HepG2 (cell line): ENCODE measurements around the gene RPLP1. TPM values are rescaled to one million over a fixed set of nuclear protein-coding genes. Genes with fewer than 3 reads are reported as not detected.
A peak's percentile ranks its signal among the peaks of the same experiment; 100 is the strongest.

Source experiments
- CCDC6 ChIP-seq: sonication (generic); formaldehyde crosslinking; IDR thresholded peaks from 2 replicates; pipeline ENCODE4 v1.8.1; 2022; ENCODE audit warnings: mild to moderate bottlenecking, missing genetic modification reagents, moderate library complexity
- GABPB1 ChIP-seq: IDR thresholded peaks from 2 replicates; pipeline ENCODE4 v1.6.1; 2016; ENCODE audit warnings: mild to moderate bottlenecking, missing genetic modification reagents, moderate library complexity, missing compliant biosample characterization
- KDM6A ChIP-seq: IDR thresholded peaks from 2 replicates; pipeline ENCODE4 v1.6.1; 2016; ENCODE audit warnings: low read depth
- MTA1 ChIP-seq: sonication (generic); formaldehyde crosslinking; IDR thresholded peaks from 2 replicates; pipeline ENCODE4 v1.4.0; 2020; ENCODE audit warnings: missing genetic modification reagents, mild to moderate bottlenecking, borderline replicate concordance
- MTF2 ChIP-seq: sonication (generic); formaldehyde crosslinking; IDR thresholded peaks from 2 replicates; pipeline ENCODE4 v1.5.0; 2020; ENCODE audit warnings: missing genetic modification reagents, borderline replicate concordance
- PHF20 ChIP-seq: sonication (generic); formaldehyde crosslinking; IDR thresholded peaks from 2 replicates; pipeline ENCODE4 v1.5.0; 2020; ENCODE audit warnings: mild to moderate bottlenecking, missing genetic modification reagents
- PHF5A ChIP-seq: IDR thresholded peaks from one replicate; pipeline ENCODE4 v1.6.1; 2018; ENCODE audit warnings: low read depth, missing genetic modification reagents; ENCODE audit not compliant: unreplicated experiment
- TOE1 ChIP-seq: sonication (generic); formaldehyde crosslinking; IDR thresholded peaks from 2 replicates; pipeline ENCODE4 v1.4.0; 2020; ENCODE audit warnings: mild to moderate bottlenecking, missing genetic modification reagents
- TP53 ChIP-seq: sonication (generic); formaldehyde crosslinking; conservative IDR thresholded peaks from 2 replicates; pipeline ENCODE4 v1.4.0; 2020; ENCODE audit warnings: missing genetic modification reagents
- ZSCAN21 ChIP-seq: sonication (generic); formaldehyde crosslinking; IDR thresholded peaks from 2 replicates; pipeline ENCODE4 v1.8.0; 2022; ENCODE audit warnings: mild to moderate bottlenecking, missing genetic modification reagents, moderate library complexity, borderline replicate concordance
- polyA plus RNA-seq, 8 experiments: library from polyadenylated mRNA; depleted of rRNA in 3 of 8; stranded (reverse) in 7 of 8; unstranded in 1 of 8; fragments of >200 nt; fragmentation: Illumina TruSeq in 4 of 8; extraction: Trizol in 4 of 8; gene quantifications; 2 replicates each; pipeline versions ENCODE4 v1.2.1 to v1.2.3, GENCODE V29; 2011 to 2016; ENCODE audit warnings: low read depth in 4 of 8, missing spikeins in 1 of 8, mixed read lengths in 1 of 8; ENCODE audit not compliant: insufficient read depth in 1 of 8
- total RNA-seq, 5 experiments: library from RNA; depleted of rRNA; stranded (reverse); fragments of >200 nt; fragmentation: Illumina TruSeq; extraction: Trizol; gene quantifications; 2 replicates each; pipeline ENCODE4 v1.2.3, GENCODE V29; 2016; ENCODE audit warnings: low read depth in 1 of 5
- TF ChIP-seq, protein P1 (sequence below): sonication (generic); formaldehyde crosslinking; IDR thresholded peaks from 2 replicates; pipeline ENCODE4 v1.5.0; 2020; ENCODE audit warnings: mild to moderate bottlenecking, missing genetic modification reagents
- TF ChIP-seq, protein P2 (sequence below): sonication (generic); formaldehyde crosslinking; IDR thresholded peaks from 2 replicates; pipeline ENCODE4 v1.4.0; 2020; ENCODE audit warnings: low read depth, mild to moderate bottlenecking, missing genetic modification reagents
- TF ChIP-seq, protein P3 (sequence below): sonication (generic); formaldehyde crosslinking; IDR thresholded peaks from 2 replicates; pipeline ENCODE4 v1.4.0; 2020; ENCODE audit warnings: mild to moderate bottlenecking, missing genetic modification reagents, borderline replicate concordance
- TF ChIP-seq, protein P4 (sequence below): sonication (generic); formaldehyde crosslinking; IDR thresholded peaks from 2 replicates; pipeline ENCODE4 v1.4.0; 2020; ENCODE audit warnings: missing genetic modification reagents
- TF ChIP-seq, protein P5 (sequence below): sonication (generic); formaldehyde crosslinking; IDR thresholded peaks from 2 replicates; pipeline ENCODE4 v1.4.0; 2020; ENCODE audit warnings: missing genetic modification reagents
- TF ChIP-seq, protein P6 (sequence below): sonication (generic); formaldehyde crosslinking; IDR thresholded peaks from 2 replicates; pipeline ENCODE4 v1.5.1; 2020; ENCODE audit warnings: mild to moderate bottlenecking, missing genetic modification reagents, moderate library complexity

RPLP1 gene
- total and polyA plus RNA-seq, 2 of the 13 experiments (the other 11 are each of a cell fraction or from before 2014, with no cell fraction given): 817 to 929 TPM

DNA sequence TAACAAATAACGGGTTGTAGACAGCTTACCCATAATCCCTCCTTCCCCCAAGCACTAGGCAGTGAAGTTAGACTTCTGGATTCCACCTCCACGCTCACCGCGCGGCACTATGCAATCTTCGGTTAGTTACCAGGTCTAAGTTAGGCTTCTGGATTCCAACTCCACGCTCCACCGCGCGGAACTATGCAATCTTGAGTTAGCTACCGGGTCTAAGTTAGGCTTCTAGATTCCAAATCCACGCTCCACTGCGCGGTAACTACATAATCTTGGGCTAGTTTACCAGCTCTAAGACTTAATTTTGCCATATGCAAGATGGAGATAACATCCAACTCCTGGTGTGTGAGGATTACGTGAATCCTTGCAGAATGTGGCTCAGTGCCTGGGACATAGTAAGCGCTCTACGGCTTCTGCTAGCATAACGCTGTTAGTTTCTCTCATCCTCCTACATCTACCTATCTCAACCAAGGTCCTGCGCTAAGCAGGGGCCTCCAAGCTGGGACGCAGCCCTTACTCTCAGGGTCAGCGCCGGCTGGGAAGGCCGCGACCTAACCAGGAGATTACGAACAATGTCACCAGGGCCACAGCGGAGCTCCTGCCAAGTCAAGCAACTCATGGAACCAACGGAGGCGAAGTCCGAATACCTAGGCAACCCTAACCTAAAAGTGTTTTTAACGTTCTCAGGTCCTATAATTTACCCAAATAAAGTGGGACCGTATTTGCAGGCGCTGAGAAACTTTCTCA, 497 bp upstream of the RPLP1 start (continued):
- TF ChIP-seq, protein P1, sequence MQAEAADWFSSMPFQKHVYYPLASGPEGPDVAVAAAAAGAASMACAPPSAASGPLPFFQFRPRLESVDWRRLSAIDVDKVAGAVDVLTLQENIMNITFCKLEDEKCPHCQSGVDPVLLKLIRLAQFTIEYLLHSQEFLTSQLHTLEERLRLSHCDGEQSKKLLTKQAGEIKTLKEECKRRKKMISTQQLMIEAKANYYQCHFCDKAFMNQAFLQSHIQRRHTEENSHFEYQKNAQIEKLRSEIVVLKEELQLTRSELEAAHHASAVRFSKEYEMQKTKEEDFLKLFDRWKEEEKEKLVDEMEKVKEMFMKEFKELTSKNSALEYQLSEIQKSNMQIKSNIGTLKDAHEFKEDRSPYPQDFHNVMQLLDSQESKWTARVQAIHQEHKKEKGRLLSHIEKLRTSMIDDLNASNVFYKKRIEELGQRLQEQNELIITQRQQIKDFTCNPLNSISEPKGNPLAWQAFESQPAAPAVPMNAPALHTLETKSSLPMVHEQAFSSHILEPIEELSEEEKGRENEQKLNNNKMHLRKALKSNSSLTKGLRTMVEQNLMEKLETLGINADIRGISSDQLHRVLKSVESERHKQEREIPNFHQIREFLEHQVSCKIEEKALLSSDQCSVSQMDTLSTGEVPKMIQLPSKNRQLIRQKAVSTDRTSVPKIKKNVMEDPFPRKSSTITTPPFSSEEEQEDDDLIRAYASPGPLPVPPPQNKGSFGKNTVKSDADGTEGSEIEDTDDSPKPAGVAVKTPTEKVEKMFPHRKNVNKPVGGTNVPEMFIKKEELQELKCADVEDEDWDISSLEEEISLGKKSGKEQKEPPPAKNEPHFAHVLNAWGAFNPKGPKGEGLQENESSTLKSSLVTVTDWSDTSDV: no peak
- 0 out of 2 replicates have a peak, but pooled peaks have one; percentile 15 for TF ChIP-seq MTF2 (CRISPR knock-in tag)
- TF ChIP-seq GABPB1 (CRISPR knock-in tag): no peak
- TF ChIP-seq TP53 (CRISPR knock-in tag): 0 out of 2 replicates have a peak, but pooled peaks have one; percentile 22
- TF ChIP-seq, protein P2, sequence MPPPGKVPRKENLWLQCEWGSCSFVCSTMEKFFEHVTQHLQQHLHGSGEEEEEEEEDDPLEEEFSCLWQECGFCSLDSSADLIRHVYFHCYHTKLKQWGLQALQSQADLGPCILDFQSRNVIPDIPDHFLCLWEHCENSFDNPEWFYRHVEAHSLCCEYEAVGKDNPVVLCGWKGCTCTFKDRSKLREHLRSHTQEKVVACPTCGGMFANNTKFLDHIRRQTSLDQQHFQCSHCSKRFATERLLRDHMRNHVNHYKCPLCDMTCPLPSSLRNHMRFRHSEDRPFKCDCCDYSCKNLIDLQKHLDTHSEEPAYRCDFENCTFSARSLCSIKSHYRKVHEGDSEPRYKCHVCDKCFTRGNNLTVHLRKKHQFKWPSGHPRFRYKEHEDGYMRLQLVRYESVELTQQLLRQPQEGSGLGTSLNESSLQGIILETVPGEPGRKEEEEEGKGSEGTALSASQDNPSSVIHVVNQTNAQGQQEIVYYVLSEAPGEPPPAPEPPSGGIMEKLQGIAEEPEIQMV (CRISPR knock-in tag): 0 out of 2 replicates have a peak, but pooled peaks have one; percentile 53
- TF ChIP-seq, protein P3, sequence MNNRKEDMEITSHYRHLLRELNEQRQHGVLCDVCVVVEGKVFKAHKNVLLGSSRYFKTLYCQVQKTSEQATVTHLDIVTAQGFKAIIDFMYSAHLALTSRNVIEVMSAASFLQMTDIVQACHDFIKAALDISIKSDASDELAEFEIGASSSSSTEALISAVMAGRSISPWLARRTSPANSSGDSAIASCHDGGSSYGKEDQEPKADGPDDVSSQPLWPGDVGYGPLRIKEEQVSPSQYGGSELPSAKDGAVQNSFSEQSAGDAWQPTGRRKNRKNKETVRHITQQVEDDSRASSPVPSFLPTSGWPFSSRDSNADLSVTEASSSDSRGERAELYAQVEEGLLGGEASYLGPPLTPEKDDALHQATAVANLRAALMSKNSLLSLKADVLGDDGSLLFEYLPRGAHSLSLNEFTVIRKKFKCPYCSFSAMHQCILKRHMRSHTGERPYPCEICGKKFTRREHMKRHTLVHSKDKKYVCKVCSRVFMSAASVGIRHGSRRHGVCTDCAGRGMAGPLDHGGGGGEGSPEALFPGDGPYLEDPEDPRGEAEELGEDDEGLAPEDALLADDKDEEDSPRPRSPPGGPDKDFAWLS: no peak
- TF ChIP-seq, protein P4, sequence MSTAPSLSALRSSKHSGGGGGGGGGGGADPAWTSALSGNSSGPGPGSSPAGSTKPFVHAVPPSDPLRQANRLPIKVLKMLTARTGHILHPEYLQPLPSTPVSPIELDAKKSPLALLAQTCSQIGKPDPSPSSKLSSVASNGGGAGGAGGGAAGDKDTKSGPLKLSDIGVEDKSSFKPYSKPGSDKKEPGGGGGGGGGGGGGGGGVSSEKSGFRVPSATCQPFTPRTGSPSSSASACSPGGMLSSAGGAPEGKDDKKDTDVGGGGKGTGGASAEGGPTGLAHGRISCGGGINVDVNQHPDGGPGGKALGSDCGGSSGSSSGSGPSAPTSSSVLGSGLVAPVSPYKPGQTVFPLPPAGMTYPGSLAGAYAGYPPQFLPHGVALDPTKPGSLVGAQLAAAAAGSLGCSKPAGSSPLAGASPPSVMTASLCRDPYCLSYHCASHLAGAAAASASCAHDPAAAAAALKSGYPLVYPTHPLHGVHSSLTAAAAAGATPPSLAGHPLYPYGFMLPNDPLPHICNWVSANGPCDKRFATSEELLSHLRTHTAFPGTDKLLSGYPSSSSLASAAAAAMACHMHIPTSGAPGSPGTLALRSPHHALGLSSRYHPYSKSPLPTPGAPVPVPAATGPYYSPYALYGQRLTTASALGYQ: 0 out of 2 replicates have a peak, but pooled peaks have one; percentile 11
- no peak for TF ChIP-seq TOE1
- no peak for TF ChIP-seq MTA1 (CRISPR knock-in tag)
- no peak for TF ChIP-seq ZSCAN21
- TF ChIP-seq, protein P5, sequence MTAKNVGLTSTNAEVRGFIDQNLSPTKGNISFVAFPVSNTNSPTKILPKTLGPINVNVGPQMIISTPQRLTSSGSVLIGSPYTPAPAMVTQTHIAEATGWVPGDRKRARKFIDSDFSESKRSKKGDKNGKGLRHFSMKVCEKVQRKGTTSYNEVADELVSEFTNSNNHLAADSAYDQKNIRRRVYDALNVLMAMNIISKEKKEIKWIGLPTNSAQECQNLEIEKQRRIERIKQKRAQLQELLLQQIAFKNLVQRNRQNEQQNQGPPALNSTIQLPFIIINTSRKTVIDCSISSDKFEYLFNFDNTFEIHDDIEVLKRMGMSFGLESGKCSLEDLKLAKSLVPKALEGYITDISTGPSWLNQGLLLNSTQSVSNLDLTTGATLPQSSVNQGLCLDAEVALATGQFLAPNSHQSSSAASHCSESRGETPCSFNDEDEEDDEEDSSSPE (CRISPR knock-in tag): no peak
- TF ChIP-seq PHF5A (CRISPR knock-in tag): no peak
- peak; percentile 7; the same call in 1 of the 2 replicates for TF ChIP-seq CCDC6
- no peak for TF ChIP-seq KDM6A (CRISPR knock-in tag)
- TF ChIP-seq PHF20: peak; percentile 72
- TF ChIP-seq, protein P6, sequence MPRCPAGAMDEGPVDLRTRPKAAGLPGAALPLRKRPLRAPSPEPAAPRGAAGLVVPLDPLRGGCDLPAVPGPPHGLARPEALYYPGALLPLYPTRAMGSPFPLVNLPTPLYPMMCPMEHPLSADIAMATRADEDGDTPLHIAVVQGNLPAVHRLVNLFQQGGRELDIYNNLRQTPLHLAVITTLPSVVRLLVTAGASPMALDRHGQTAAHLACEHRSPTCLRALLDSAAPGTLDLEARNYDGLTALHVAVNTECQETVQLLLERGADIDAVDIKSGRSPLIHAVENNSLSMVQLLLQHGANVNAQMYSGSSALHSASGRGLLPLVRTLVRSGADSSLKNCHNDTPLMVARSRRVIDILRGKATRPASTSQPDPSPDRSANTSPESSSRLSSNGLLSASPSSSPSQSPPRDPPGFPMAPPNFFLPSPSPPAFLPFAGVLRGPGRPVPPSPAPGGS (CRISPR knock-in tag): 0 out of 2 replicates have a peak, but pooled peaks have one; percentile 14
